Breast epithelium (tissue), 3 donors: ENCODE results near the gene KIF3B.

Source experiments
- POLR2A ChIP-seq: fragments of 450-650 bp; IDR thresholded peaks from one replicate; pipeline ENCODE4 v1.6.1; 2016; ENCODE audit warnings: antibody characterized with exemption, mild to moderate bottlenecking, moderate library complexity
- POLR2AphosphoS5 ChIP-seq, 3 donors: sonication (generic); formaldehyde crosslinking; IDR thresholded peaks; one replicate each; pipeline ENCODE4 v1.6.1; 2017; ENCODE audit warnings: antibody characterized with exemption in 3 of 3
- TF ChIP-seq, protein P1 (sequence below), 3 donors: fragments of 450-650 bp; IDR thresholded peaks; one replicate each; pipeline ENCODE4 v1.5.1; 2016 to 2017; ENCODE audit warnings: antibody characterized with exemption in 3 of 3, mild to moderate bottlenecking in 3 of 3, moderate library complexity in 3 of 3

- TF ChIP-seq, protein P1, sequence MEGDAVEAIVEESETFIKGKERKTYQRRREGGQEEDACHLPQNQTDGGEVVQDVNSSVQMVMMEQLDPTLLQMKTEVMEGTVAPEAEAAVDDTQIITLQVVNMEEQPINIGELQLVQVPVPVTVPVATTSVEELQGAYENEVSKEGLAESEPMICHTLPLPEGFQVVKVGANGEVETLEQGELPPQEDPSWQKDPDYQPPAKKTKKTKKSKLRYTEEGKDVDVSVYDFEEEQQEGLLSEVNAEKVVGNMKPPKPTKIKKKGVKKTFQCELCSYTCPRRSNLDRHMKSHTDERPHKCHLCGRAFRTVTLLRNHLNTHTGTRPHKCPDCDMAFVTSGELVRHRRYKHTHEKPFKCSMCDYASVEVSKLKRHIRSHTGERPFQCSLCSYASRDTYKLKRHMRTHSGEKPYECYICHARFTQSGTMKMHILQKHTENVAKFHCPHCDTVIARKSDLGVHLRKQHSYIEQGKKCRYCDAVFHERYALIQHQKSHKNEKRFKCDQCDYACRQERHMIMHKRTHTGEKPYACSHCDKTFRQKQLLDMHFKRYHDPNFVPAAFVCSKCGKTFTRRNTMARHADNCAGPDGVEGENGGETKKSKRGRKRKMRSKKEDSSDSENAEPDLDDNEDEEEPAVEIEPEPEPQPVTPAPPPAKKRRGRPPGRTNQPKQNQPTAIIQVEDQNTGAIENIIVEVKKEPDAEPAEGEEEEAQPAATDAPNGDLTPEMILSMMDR (IDR thresholded peaks at IDR 0.05) = no peak
- TF ChIP-seq POLR2A (no peak), POLR2AphosphoS5 (IDR thresholded peaks at IDR 0.05) (no peak)
Measured at GRCh38 chr20:32312718-32313424, 35.4 kb downstream of the KIF3B start.
